ENCODE data around the gene SLC4A7. TPM values are rescaled to one million over a fixed set of nuclear protein-coding genes. Genes with fewer than 3 reads are reported as not detected.
"Not testable (repeated sequence)": the region's sequence is repeated elsewhere in the genome, so short reads cannot be mapped to it uniquely, and the experiment has no call there.

The SLC4A7 gene
- total and polyA plus RNA-seq, 4 donors = 3.3 to 87.1 (median 11.9) TPM

DNA sequence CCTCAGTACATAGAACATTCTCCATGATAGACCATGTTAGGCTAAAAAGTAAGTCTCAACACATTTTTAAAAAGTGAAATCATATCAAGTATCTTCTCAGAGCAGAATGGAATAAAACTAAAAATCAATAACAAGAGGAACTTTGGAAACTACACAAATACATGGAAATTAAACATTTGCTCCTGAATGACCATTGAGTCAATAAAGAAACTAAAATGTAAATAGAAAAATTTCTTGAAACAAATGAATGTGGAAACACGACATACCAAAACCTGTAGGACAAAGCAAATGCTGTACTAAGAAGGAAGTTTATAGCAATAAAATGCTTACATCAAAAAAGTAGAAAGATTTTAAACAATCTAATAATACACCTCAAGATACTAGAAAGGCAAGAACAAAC is 148.6 kb downstream of the SLC4A7 start:
- TF ChIP-seq, protein P1, sequence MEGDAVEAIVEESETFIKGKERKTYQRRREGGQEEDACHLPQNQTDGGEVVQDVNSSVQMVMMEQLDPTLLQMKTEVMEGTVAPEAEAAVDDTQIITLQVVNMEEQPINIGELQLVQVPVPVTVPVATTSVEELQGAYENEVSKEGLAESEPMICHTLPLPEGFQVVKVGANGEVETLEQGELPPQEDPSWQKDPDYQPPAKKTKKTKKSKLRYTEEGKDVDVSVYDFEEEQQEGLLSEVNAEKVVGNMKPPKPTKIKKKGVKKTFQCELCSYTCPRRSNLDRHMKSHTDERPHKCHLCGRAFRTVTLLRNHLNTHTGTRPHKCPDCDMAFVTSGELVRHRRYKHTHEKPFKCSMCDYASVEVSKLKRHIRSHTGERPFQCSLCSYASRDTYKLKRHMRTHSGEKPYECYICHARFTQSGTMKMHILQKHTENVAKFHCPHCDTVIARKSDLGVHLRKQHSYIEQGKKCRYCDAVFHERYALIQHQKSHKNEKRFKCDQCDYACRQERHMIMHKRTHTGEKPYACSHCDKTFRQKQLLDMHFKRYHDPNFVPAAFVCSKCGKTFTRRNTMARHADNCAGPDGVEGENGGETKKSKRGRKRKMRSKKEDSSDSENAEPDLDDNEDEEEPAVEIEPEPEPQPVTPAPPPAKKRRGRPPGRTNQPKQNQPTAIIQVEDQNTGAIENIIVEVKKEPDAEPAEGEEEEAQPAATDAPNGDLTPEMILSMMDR (IDR thresholded peaks at IDR 0.05; ENCODE audit: control extremely low read depth, extremely low read depth) = no peak
- Histone ChIP-seq H3K36me3 (ENCODE audit: control insufficient read depth in 4 of 4, insufficient read depth in 4 of 4, low read length in 4 of 4) (no peaks in the 10 kb centered on the region), H3K9me3 (ENCODE audit: control insufficient read depth in 4 of 4, insufficient read depth in 3 of 4, low read length in 3 of 4) (peaks cover 0 to 3% (median 0%) of the 10 kb centered on the region in 4 donors), H3K4me1 (ENCODE audit: control insufficient read depth in 5 of 5, insufficient read depth in 5 of 5, low read length in 5 of 5) (no peaks in the 10 kb centered on the region), H3K4me3 (no peak overlapping the region), H3K27me3 (ENCODE audit: control insufficient read depth in 3 of 3, insufficient read depth in 3 of 3, low read length in 2 of 3) (no peaks in the 10 kb centered on the region), H3K9ac (ENCODE audit: insufficient read depth in 1 of 2, low read length in 2 of 2) (no peak overlapping the region), H3K27ac (ENCODE audit: low read depth in 1 of 2, low read length in 1 of 2) (no peak overlapping the region)
- 71 to 75% methylated on average over 1 of the region's 1 CpG for WGBS, 2 donors
- DNase-seq (no peak), ATAC-seq (ENCODE audit: insufficient read depth, low FRiP score) (no peak)

DNA sequence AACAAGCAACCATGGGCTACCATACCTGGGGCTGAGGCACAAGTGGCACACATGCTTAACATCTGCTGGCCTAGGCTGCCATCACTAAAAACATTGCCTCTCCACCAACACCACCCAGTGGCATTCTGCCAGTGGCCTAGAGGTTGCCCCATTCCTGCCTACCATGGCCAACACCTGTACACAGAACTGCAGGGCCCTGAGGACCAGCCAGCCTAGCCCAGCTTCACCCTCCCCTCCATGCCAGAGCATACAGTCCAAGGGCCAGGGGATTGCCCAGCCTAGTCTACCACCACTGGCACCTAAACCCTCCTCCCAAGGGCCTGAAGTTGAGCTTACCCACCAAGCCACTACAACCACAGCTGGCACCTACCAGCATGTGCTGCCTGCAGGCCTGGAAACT is 150.3 kb downstream of the SLC4A7 start:
- ATAC-seq (ENCODE audit: insufficient read depth, low FRiP score) = no peak
- Histone ChIP-seq H3K27ac (ENCODE audit: low read depth in 1 of 2, low read length in 1 of 2) (no peak overlapping the region), H3K9ac (ENCODE audit: insufficient read depth in 1 of 2, low read length in 2 of 2) (no peak overlapping the region), H3K36me3 (ENCODE audit: control insufficient read depth in 4 of 4, insufficient read depth in 4 of 4, low read length in 4 of 4) (no peaks in the 10 kb centered on the region), H3K4me3 (no peak overlapping the region), H3K4me1 (ENCODE audit: control insufficient read depth in 5 of 5, insufficient read depth in 5 of 5, low read length in 5 of 5) (no peaks in the 10 kb centered on the region), H3K27me3 (ENCODE audit: control insufficient read depth in 3 of 3, insufficient read depth in 3 of 3, low read length in 2 of 3) (no peaks in the 10 kb centered on the region), H3K9me3 (ENCODE audit: control insufficient read depth in 4 of 4, insufficient read depth in 3 of 4, low read length in 3 of 4) (peaks cover 0 to 3% (median 0%) of the 10 kb centered on the region in 4 donors)
- no peak for DNase-seq
- TF ChIP-seq, protein P1 (IDR thresholded peaks at IDR 0.05; ENCODE audit: control extremely low read depth, extremely low read depth) = no peak

DNA sequence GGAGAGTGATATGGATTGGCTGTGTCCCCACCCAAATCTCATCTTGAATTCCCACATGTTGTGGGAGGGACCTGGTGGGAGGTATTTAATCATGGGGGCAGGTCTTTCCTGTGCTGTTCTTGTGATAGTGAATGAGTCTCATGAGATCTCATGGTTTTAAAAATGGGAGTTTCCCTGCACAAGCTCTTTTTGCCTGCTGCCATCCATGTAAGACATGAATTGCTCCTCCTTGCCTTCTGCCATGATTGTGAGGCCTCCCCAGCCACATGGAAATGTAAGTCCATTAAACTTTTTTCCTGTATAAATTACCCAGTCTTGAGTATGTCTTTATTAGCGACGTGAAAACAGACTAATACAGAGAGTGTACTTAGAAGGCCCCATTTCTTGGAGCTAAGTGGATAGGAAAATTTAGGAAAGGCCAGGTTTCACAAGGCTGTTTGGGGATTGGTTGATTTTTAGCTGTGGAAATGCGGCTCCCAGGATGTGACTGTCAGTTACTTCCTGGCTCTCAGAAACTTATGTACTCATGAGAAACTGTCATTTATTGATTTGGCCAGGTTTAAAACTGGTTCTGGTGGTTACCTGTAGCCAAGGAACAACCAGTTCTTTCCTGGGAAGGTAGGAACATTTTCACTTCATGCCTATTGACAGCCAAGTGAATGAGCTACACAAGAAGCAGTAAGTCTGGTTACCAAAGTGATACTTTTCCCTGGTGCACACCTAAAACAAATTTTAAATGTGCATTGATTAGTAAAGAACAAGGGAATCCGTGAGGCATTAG is 155.0 kb downstream of the SLC4A7 start:
- DNase-seq; H3K36me3 ChIP-seq (ENCODE audit: control insufficient read depth in 4 of 4, insufficient read depth in 4 of 4, low read length in 4 of 4); H3K4me3 ChIP-seq; ATAC-seq (ENCODE audit: insufficient read depth, low FRiP score); H3K9me3 ChIP-seq (ENCODE audit: control insufficient read depth in 4 of 4, insufficient read depth in 3 of 4, low read length in 3 of 4); H3K27me3 ChIP-seq (ENCODE audit: control insufficient read depth in 3 of 3, insufficient read depth in 3 of 3, low read length in 2 of 3); H3K27ac ChIP-seq (ENCODE audit: low read depth in 1 of 2, low read length in 1 of 2); H3K9ac ChIP-seq (ENCODE audit: insufficient read depth in 1 of 2, low read length in 2 of 2): not testable (repeated sequence)
- H3K4me1 ChIP-seq (ENCODE audit: control insufficient read depth in 5 of 5, insufficient read depth in 5 of 5, low read length in 5 of 5) = peaks cover 1 to 13% (median 9%) of the 10 kb centered on the region in 5 donors
- WGBS, 2 donors = 96% methylated on average over 4 of the region's 4 CpGs

DNA sequence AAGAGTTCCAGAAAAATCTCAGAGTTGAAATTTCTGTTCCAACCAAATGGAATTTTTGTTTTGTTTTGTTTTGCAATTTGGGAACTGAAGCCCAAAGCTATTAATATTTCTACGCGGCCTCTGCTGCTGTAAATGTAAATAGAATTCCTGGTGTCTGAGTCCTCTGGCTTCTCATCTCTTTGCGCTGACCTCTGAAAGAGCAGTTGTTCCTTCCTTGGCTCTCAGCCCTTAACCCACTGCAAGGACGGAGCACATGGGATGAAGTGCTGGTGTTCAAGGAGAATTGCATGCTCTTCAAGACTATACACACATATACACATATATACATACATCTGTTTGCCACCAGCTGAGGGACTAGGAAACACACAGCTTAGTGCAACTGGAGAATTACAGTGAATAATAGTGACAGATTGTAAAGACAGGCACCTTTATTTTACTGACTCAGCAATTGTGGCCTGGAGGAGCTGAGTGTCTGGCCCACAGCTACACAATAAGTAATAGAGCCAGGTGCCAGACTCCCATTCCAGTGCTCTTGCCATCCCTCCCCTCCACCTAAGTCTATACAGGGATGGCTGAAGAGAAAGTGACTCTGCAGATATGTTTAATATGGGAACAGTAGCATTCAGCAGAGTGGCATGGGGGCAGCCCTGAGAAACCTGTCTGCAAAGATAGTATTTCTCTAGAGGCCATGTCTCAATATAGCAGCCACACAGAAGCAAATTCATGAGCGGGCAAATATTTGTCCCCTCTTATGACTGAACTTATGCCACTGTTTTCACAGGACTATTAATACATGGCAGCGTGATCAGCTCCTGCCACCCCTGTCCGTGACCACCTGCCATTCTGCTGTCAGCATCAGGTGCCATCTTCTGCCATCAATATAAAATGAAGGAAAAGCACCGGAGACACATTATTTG is 157.3 kb downstream of the SLC4A7 start:
- no peaks in the 10 kb centered on the region for H3K27me3 ChIP-seq (ENCODE audit: control insufficient read depth in 3 of 3, insufficient read depth in 3 of 3, low read length in 2 of 3)
- no peak for ATAC-seq (ENCODE audit: insufficient read depth, low FRiP score)
- H3K9ac ChIP-seq (ENCODE audit: insufficient read depth in 1 of 2, low read length in 2 of 2) = no peak overlapping the region
- H3K27ac ChIP-seq (ENCODE audit: low read depth in 1 of 2, low read length in 1 of 2) = peak overlapping the region in 1 of 2 donors; percentile 14
- DNase-seq = peak; percentile 71 to 90 (median 86)
- no peaks in the 10 kb centered on the region for H3K9me3 ChIP-seq (ENCODE audit: control insufficient read depth in 4 of 4, insufficient read depth in 3 of 4, low read length in 3 of 4)
- WGBS, 2 donors = 78 to 90% methylated on average over 8 of the region's 8 CpGs
- TF ChIP-seq, protein P1 (IDR thresholded peaks at IDR 0.05; ENCODE audit: control extremely low read depth, extremely low read depth) = no peak
- H3K4me3 ChIP-seq = no peak overlapping the region
- H3K4me1 ChIP-seq (ENCODE audit: control insufficient read depth in 5 of 5, insufficient read depth in 5 of 5, low read length in 5 of 5) = peaks cover 1 to 13% (median 9%) of the 10 kb centered on the region in 5 donors
- H3K36me3 ChIP-seq (ENCODE audit: control insufficient read depth in 4 of 4, insufficient read depth in 4 of 4, low read length in 4 of 4) = no peaks in the 10 kb centered on the region

Measured in lung (tissue), 12 donors.